Immature natural killer cell (primary cell): ENCODE data around the gene KTN1. TPM values are rescaled to one million over a fixed set of nuclear protein-coding genes. Genes with fewer than 3 reads are reported as not detected.

Experiments used
- DNase-seq, 3 donors: peaks; one replicate each; pipeline ENCODE4 v3.0.0; 2022; ENCODE audit warnings: mixed read lengths in 1 of 3
- H3K27ac Mint-ChIP-seq, 6 donors: one replicate each; pipeline ENCODE4 v1.8.0; 2020; ENCODE audit warnings: mixed read lengths in 6 of 6, mild to moderate bottlenecking in 5 of 6, inconsistent platforms in 4 of 6, moderate library complexity in 3 of 6
- H3K27me3 Mint-ChIP-seq, 3 donors: one replicate each; pipeline ENCODE4 v1.8.0; 2020 to 2021; ENCODE audit warnings: low read depth in 3 of 3, mild to moderate bottlenecking in 3 of 3, mixed read lengths in 3 of 3, moderate library complexity in 3 of 3, inconsistent platforms in 1 of 3
- H3K36me3 Mint-ChIP-seq, 3 donors: one replicate each; pipeline ENCODE4 v1.8.0; 2020; ENCODE audit warnings: mixed read lengths in 3 of 3, inconsistent platforms in 2 of 3, mild to moderate bottlenecking in 2 of 3
- H3K4me1 Mint-ChIP-seq, 2 donors: one replicate each; pipeline ENCODE4 v1.8.0; 2020; ENCODE audit warnings: inconsistent platforms in 2 of 2, mild to moderate bottlenecking in 2 of 2, mixed read lengths in 2 of 2, moderate library complexity in 1 of 2
- H3K4me3 Mint-ChIP-seq, 5 donors: one replicate each; pipeline ENCODE4 v1.8.0; 2020; ENCODE audit warnings: mild to moderate bottlenecking in 5 of 5, mixed read lengths in 5 of 5, inconsistent platforms in 3 of 5, moderate library complexity in 3 of 5
- H3K9me3 Mint-ChIP-seq, 6 donors: one replicate each; pipeline ENCODE4 v1.8.0; 2020; ENCODE audit warnings: mild to moderate bottlenecking in 6 of 6, mixed read lengths in 6 of 6, inconsistent platforms in 4 of 6, moderate library complexity in 3 of 6
- polyA plus RNA-seq, 3 donors: library from polyadenylated mRNA; unstranded; fragments of 300-500 nt; fragmentation: Illumina TruSeq; gene quantifications; one replicate each; pipeline ENCODE4 v1.2.3, GENCODE V29; 2021

Gene KTN1
- polyA plus RNA-seq, 3 donors from 2014 or later: 4.8 to 30.5 (median 18.5) TPM

- H3K4me3 Mint-ChIP-seq: no peak overlapping the region
- H3K27me3 Mint-ChIP-seq: peaks cover 2 to 7% (median 3%) of the 10 kb centered on the region in 3 donors
- peaks cover 43 to 45% of the 10 kb centered on the region in 2 donors for H3K4me1 Mint-ChIP-seq
- H3K9me3 Mint-ChIP-seq: no peaks in the 10 kb centered on the region
- no peak overlapping the region for H3K27ac Mint-ChIP-seq
- H3K36me3 Mint-ChIP-seq: no peaks in the 10 kb centered on the region
- DNase-seq: no peak
Observed at GRCh38 chr14:55585854-55586253, 5.8 kb downstream of the KTN1 start.

DNA sequence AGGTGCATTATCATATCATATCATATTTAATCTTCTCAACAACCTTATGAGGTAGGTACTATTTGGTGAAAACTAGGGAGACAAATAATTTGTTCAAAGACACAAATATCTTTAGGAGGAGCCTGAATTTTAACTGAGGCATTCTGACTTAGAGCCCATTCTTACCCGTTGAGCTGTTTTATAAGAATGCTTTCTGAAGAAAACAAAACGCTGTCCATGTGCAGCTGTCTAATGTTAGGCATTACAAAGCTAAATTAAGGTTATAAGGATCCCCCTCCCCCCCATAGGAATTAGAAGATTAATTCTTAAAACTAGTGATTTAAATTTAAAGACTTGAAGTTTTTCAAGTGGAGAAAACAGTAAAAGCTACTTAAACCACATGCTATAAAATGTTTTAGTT, 6.4 kb downstream of the KTN1 start:
- H3K4me3 Mint-ChIP-seq: no peak overlapping the region
- no peak for DNase-seq
- no peaks in the 10 kb centered on the region for H3K36me3 Mint-ChIP-seq
- H3K27me3 Mint-ChIP-seq: peaks cover 0 to 2% (median 0%) of the 10 kb centered on the region in 3 donors
- peaks cover 38 to 45% of the 10 kb centered on the region in 2 donors for H3K4me1 Mint-ChIP-seq
- no peak overlapping the region for H3K27ac Mint-ChIP-seq
- H3K9me3 Mint-ChIP-seq: no peaks in the 10 kb centered on the region

- DNase-seq: no peak
- Mint-ChIP-seq H3K27ac (peak overlapping the region in 1 of 6 donors; percentile 26), H3K9me3 (no peaks in the 10 kb centered on the region), H3K4me3 (no peak overlapping the region), H3K4me1 (peaks cover 39 to 59% of the 10 kb centered on the region in 2 donors), H3K27me3 (peaks cover 0 to 2% (median 0%) of the 10 kb centered on the region in 3 donors), H3K36me3 (peaks cover 0 to 6% (median 0%) of the 10 kb centered on the region in 3 donors)
Observed at GRCh38 chr14:55587847-55588246, 7.8 kb downstream of the KTN1 start.

DNA sequence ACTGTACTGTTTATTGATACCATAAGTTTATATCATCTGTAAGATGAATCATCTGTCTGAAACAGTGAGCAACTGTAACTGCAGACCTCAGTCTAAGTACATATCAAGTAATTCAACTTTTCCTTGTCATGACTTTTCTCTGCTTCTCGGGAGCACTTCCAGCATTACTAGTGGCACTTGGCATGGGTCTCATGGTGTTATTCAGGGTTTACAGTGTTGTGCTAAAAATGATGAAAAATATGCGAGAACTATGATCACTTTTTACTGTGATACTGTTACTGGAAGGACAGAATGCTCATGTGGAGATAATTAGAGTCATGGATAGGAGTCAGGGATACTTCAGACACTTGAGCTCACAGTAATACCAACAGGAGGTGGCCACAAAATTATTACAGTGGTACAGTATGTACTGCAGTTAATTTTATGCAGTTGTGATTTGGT, 8.3 kb downstream of the KTN1 start:
- H3K4me3 Mint-ChIP-seq: no peak overlapping the region
- H3K27me3 Mint-ChIP-seq: peaks cover 0 to 2% (median 0%) of the 10 kb centered on the region in 3 donors
- DNase-seq: no peak
- H3K27ac Mint-ChIP-seq: peak overlapping the region in 2 of 6 donors; percentile 36 to 47
- peaks cover 40 to 63% of the 10 kb centered on the region in 2 donors for H3K4me1 Mint-ChIP-seq
- H3K36me3 Mint-ChIP-seq: peaks cover 0 to 6% (median 0%) of the 10 kb centered on the region in 3 donors
- no peaks in the 10 kb centered on the region for H3K9me3 Mint-ChIP-seq

GRCh38 chr14:55589171-55589570, 9.2 kb downstream of the KTN1 start:
- peaks cover 43 to 72% of the 10 kb centered on the region in 2 donors for H3K4me1 Mint-ChIP-seq
- no peak overlapping the region for H3K27ac Mint-ChIP-seq

DNA sequence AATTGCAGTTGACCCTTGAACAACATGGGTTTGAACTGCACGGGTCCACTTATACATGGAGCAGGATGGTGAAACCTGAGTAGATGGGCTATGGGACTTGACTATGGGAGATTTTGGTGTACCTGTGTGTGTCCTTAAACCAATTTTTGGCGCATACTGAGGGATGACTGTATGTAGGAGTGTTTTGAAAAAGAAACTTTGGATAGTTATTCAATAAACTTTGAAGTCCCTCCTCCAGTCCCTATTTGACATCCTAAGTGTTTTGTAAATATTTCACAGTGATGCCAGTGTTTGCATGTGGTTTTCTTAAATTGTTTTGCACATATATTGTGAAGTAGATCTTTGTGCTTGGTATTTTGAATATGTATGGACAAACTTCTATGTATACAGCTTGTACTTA, 12.4 kb downstream of the KTN1 start:
- Mint-ChIP-seq H3K4me1 (peaks cover 45 to 81% of the 10 kb centered on the region in 2 donors), H3K36me3 (peaks cover 0 to 6% (median 0%) of the 10 kb centered on the region in 3 donors), H3K9me3 (no peaks in the 10 kb centered on the region), H3K27me3 (peaks cover 0 to 3% (median 2%) of the 10 kb centered on the region in 3 donors), H3K4me3 (no peak overlapping the region), H3K27ac (peak overlapping the region in 1 of 6 donors; percentile 33)
- no peak for DNase-seq

More at GRCh38 chr14:55589171-55589570, 9.2 kb downstream of the KTN1 start:
- no peak for DNase-seq
- Mint-ChIP-seq H3K36me3 (peaks cover 0 to 6% (median 0%) of the 10 kb centered on the region in 3 donors), H3K9me3 (no peaks in the 10 kb centered on the region), H3K4me3 (no peak overlapping the region), H3K27me3 (peaks cover 0 to 3% (median 2%) of the 10 kb centered on the region in 3 donors)

- H3K9me3 Mint-ChIP-seq: no peaks in the 10 kb centered on the region
- H3K27ac Mint-ChIP-seq: no peak overlapping the region
- peaks cover 0 to 9% (median 0%) of the 10 kb centered on the region in 3 donors for H3K36me3 Mint-ChIP-seq
- H3K4me1 Mint-ChIP-seq: peaks cover 41 to 72% of the 10 kb centered on the region in 2 donors
- peak overlapping the region in 1 of 5 donors; percentile 54 for H3K4me3 Mint-ChIP-seq
- H3K27me3 Mint-ChIP-seq: peaks cover 0 to 3% (median 3%) of the 10 kb centered on the region in 3 donors
- no peak for DNase-seq
Observed at GRCh38 chr14:55593698-55594097, 13.7 kb downstream of the KTN1 start.

GRCh38 chr14:55599250-55599879, 19.4 kb downstream of the KTN1 start:
- Mint-ChIP-seq H3K27me3 (peaks cover 0 to 3% (median 0%) of the 10 kb centered on the region in 3 donors), H3K9me3 (no peaks in the 10 kb centered on the region), H3K27ac (no peak overlapping the region), H3K36me3 (peaks cover 0 to 7% (median 0%) of the 10 kb centered on the region in 3 donors), H3K4me3 (no peak overlapping the region), H3K4me1 (peaks cover 28 to 54% of the 10 kb centered on the region in 2 donors)
- no peak for DNase-seq

GRCh38 chr14:55600784-55601561, 21.0 kb downstream of the KTN1 start:
- peaks cover 22 to 41% of the 10 kb centered on the region in 2 donors for H3K4me1 Mint-ChIP-seq
- H3K27me3 Mint-ChIP-seq: peaks cover 0 to 3% (median 0%) of the 10 kb centered on the region in 3 donors
- H3K9me3 Mint-ChIP-seq: no peaks in the 10 kb centered on the region
- H3K4me3 Mint-ChIP-seq: no peak overlapping the region
- H3K27ac Mint-ChIP-seq: no peak overlapping the region
- DNase-seq: no peak
- peaks cover 0 to 7% (median 0%) of the 10 kb centered on the region in 3 donors for H3K36me3 Mint-ChIP-seq

GRCh38 chr14:55603401-55603953, 23.5 kb downstream of the KTN1 start:
- DNase-seq: no peak
- Mint-ChIP-seq H3K4me1 (peaks cover 24 to 50% of the 10 kb centered on the region in 2 donors), H3K36me3 (peaks cover 0 to 7% (median 0%) of the 10 kb centered on the region in 3 donors), H3K4me3 (no peak overlapping the region), H3K9me3 (no peaks in the 10 kb centered on the region), H3K27ac (no peak overlapping the region), H3K27me3 (peaks cover 0 to 3% (median 0%) of the 10 kb centered on the region in 3 donors)

DNA sequence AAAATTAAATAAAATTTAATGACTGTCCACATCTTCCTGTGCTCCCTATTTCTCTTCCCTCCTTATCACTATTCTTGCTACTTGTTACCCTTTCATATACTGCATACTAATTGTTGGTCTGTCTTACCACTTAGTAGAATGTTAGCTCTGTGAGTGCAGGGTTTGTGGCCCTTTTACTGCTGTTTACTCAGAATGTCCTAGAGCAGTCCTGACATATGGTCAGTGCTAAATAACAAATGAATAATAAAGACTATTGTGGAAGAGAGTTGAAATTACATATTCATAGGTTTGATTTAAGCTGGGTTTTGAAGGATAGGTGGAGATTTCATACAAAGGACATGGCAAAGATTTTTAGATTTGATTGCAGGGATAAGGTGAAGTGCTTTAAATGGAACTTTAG, 24.5 kb downstream of the KTN1 start:
- H3K9me3 Mint-ChIP-seq: no peaks in the 10 kb centered on the region
- H3K27me3 Mint-ChIP-seq: no peaks in the 10 kb centered on the region
- peaks cover 25 to 46% of the 10 kb centered on the region in 2 donors for H3K4me1 Mint-ChIP-seq
- H3K4me3 Mint-ChIP-seq: no peak overlapping the region
- DNase-seq: no peak
- H3K27ac Mint-ChIP-seq: no peak overlapping the region
- no peaks in the 10 kb centered on the region for H3K36me3 Mint-ChIP-seq

DNA sequence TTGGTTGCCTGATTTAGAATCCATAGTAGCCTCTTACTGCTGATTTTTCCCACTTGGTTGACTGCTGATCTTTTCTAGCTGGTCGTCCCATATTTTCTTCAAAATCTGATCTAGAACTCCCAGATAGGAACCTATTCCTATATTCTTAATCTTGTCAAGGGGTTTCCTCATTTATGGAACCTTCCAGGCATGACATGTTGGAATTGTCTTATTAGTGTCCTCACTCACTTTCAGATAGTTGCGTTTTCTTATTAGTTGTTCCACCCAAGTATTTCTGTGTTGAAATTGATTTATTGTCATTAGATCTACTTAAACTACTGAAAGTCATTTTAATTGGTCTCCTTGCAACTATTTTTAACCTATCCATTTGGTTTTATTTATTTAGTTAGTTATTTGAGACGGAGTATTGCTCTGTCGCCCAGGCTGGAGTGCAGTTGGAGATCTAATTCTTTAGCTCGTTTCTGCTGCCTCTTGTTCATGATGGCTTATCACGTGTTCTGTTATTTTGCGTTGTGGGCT, 25.0 kb downstream of the KTN1 start:
- no peaks in the 10 kb centered on the region for H3K9me3 Mint-ChIP-seq
- no peak overlapping the region for H3K27ac Mint-ChIP-seq
- no peak for DNase-seq

GRCh38 chr14:55605793-55606192, 25.8 kb downstream of the KTN1 start:
- H3K9me3 Mint-ChIP-seq: no peaks in the 10 kb centered on the region
- no peak for DNase-seq
- peaks cover 25 to 44% of the 10 kb centered on the region in 2 donors for H3K4me1 Mint-ChIP-seq
- no peaks in the 10 kb centered on the region for H3K36me3 Mint-ChIP-seq
- H3K4me3 Mint-ChIP-seq: no peak overlapping the region
- no peaks in the 10 kb centered on the region for H3K27me3 Mint-ChIP-seq
- no peak overlapping the region for H3K27ac Mint-ChIP-seq

More for the DNA sequence above, 25.0 kb downstream of the KTN1 start:
- Mint-ChIP-seq H3K27me3 (no peaks in the 10 kb centered on the region), H3K4me1 (peaks cover 28 to 49% of the 10 kb centered on the region in 2 donors), H3K4me3 (no peak overlapping the region), H3K36me3 (no peaks in the 10 kb centered on the region)
